HG03196 (cell line): Measurements from ENCODE around the gene CRTC2.
A peak's percentile ranks its signal among the peaks of the same experiment; 100 is the strongest.

Experiments used
- ATAC-seq: cut with Tn5 transposase; IDR thresholded peaks from one replicate; pipeline ENCODE4 v1.9.1; 2021; ENCODE audit not compliant: unreplicated experiment

Gene CRTC2

DNA sequence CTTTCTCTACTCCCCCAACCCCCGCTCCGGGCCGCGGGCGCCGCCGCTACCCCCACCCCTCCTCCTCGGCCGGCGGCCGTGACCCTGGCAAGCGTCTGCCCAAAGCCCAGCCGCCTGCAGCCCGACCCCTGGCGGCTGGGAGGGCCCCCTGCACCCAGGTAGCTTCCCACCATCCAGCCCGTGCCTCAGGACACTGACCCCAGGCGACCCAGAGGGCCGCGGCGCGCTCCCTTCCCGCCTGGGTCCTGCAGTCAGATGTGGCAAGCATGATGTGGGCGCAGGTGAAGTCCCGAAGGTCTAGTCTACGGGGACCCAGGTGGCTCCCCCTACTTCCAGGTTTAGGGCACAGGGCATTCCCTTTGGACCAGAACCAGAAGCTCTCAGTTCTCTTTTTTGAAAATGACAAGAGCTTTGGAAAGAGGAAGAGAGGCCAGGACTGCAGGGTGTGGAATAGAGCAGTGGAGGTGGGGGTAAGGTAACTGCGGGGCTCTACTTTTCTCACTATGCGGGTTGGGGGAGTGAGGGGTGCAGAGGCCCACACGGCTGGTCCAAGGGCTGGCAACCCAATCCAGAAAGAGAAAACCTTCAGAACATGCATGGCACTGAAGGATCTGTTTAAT is 11.7 kb downstream of the CRTC2 start, which contains the start of gene DENND4B:
Gene DENND4B (minus strand): TSS at position 97 of the 620 bp plus-strand sequence. CDS start 2,344 bp downstream, outside the sequence.
- peak; percentile 58 for ATAC-seq

DNA sequence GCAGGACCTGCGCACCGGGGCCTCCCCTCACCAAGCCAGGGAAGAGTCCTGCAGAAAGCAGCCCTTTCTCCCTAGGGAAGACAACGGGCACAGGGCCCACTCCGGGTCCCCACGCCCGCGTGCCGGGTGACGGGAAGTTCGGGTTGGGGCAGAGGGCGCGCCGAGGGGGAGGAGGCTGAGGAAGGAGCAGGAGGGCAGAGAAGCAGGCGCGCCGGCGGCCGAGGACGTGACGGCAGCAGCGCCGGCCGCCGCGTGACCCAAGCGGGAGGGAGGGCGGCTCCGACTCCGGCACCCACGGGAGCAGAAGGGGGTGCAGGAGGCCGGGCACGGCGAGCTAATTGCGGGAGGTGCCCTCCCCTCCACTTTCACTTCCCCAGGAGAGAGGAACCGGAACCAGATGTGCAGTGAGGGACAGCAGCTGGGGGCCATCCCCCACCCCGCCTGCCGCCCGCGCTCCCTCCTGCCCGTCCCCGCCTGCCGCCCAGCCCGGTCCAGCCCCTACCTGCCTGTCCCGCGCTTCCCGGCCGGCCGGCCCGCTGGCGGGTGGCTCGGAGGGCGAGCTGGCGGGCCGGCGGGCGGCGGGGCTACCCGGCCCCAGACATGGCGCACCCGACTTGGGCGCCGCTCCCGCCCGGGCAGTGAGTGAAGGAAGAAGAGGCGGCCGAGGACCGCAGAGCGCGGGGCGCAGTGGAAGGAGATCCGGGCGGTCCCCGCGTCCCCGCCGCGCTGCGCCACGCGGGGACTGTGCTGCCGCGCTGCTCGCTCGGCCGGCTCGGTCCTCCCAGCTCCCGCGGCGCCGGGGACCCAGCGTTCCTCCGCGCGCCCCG is 12.4 kb downstream of the CRTC2 start:
- ATAC-seq: peak; percentile 60

DNA sequence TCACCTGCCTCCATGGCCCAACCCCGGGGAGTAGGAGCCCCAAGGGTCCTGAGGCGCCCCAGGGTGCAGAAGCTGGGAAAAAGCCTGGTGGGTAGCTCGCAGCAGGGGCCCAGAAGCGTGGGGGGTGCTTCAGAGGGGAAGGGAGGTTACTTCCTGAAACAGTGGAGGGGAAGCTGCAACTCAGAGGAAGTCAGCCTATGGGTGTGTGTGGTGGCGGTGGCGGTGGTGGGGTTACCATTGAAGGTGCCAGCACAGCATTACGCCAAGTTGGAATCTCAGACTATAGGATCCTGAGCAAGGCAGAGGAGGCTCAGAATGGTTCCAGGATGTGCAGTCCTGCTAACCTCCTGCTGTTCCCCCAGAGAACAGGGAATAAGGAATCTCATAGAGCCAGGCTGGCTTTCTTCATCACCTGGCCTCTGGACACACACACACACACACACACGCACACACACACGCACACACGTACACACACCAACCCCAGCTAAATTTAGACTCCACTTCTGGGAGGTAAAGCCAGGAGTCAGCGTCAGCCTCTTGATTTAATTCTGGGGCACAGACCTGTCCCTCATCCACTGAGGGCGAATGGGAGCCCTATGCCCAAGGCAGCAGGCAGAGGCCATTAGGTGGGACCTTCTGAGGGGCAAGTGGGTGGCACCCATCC is 13.1 kb downstream of the CRTC2 start:
- ATAC-seq: peak; percentile 21

DNA sequence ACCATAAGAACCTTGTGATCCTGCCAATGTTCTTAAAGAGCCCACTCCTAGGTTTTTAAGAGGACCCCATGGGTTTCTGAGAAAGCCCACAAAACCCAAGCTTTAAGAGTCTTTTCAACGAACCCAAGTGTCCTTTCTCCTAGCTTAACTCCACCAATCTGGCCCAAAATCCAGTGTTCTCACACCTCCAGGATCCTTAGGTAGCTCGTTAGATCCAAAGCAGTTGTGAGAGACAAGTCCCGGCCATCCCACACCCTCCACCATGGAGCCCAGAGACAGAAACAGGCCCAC is 13.6 kb downstream of the CRTC2 start:
- ATAC-seq: no peak

GRCh38 chr1:153944005-153944826 is 14.2 kb downstream of the CRTC2 start:
- ATAC-seq: no peak

GRCh38 chr1:153942766-153943549 is 15.5 kb downstream of the CRTC2 start:
- ATAC-seq: no peak

DNA sequence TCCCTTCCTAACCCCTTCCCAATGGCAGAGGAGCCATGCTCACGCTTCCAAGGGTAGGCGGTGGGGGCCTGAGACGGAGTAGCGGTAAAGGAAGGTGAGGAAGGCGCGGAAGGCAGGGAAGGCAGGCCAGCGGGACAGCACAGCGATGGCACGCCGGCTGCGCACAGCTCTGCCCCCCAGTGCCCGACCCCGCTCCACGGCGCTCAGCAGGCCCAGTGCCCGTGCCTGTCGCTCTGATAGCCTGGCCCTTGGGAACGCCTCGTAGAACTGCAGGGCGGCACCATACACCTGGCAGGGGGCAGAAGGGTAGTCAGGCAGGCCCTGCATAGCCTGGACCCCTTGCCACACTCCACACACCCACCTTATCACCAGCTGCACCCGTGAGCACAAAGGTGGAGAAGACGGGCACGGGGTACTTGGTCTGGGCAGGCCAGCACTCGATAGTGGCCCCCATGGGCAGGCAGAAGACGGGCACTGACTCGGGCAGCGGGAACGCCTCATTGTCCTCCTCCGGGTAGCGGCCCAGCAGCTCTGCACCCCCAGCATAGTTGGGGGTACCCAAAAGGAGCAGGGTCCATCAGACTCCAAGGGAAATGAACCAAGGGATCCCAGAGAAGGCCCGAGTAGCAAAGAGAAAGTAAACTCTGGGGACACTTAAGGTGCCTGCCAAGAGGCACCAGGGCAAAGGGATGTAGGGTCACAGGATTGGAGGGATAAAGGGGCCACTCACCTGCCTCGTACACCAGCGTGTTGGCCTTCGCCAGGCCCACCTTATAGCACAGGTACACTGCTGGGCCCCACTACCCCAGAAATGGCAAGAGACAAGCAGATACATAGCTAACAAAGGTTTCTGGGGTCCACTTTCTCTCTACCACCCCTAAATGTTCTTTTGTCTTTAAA is 16.3 kb downstream of the CRTC2 start:
- ATAC-seq: no peak

DNA sequence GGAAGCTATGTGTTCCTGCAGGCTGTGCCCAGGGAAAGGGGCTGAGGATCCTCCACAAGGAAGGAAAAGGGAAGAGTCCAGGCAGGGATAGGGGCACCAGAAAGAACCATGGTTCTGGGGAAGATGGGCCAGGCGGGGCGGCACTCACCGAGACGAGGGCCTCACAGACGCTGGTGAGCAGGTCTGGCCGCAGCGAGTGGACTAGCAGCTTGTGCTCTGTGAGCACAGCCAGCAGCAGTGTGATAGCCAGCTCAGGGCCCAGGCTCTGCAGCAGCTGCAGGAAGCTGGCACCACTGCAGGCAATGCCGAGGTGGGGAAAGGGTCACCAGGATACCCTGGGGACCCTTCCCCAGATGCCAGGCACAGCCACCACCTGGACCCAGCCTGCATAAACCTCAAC is 17.7 kb downstream of the CRTC2 start:
- ATAC-seq: no peak

DNA sequence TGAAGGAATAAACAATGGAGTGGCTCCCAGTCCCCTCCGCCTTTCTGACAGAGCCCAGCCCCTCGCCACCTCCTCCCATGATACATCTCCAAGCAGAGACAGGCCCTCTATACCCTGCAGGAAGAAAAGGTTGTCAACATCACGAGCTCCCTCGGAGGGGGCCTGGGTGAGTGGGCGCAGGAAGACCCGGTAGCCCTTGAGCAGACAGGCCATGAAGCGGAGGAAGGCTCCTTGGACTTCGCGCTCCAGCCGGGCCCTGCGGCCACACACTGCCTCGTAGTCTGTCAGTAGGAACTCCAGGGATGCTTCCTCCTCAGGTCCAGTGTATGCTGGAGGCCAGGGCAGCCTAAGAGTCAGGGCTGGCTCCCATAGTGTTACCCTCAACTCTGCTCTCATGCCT is 18.9 kb downstream of the CRTC2 start:
- ATAC-seq: no peak

DNA sequence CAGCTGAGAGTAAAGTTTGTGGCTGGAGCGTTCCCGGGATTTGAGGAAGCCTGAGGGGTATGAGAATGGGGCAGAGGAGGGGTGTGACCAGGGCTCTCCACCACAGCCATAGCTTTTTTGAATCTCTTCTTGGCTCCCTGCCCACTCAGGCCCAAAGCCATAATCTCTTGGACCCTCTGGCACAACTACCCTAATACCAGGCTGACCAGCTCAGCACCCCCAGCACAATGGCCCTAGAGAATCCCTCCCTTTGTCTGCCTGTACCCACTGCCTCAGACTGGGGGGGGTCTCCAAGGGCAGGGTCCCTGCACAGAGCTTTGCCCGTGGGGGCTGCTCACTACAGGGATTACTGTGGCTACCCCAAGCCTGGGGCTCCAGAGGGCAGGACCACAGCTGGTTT is 19.4 kb downstream of the CRTC2 start:
- ATAC-seq: no peak

DNA sequence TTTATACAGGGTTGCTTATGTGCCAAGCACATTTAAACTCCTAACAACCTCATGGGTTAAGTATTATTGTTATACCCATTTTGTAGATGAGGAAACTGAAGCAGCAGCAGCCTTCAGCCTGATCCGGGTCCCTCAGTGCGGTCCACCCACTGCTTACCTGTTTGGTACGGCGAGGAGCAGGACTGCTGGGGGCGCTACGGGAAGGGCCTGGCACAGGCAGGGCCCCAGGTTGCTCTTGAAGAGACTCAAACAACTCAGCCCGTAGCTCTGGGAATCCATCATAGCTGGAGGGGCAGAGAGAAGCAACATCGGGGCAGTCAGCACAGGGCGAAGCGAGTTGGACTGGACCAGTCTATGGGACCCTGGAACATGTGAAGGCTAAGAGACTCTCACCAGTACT is 21.1 kb downstream of the CRTC2 start:
- ATAC-seq: no peak

DNA sequence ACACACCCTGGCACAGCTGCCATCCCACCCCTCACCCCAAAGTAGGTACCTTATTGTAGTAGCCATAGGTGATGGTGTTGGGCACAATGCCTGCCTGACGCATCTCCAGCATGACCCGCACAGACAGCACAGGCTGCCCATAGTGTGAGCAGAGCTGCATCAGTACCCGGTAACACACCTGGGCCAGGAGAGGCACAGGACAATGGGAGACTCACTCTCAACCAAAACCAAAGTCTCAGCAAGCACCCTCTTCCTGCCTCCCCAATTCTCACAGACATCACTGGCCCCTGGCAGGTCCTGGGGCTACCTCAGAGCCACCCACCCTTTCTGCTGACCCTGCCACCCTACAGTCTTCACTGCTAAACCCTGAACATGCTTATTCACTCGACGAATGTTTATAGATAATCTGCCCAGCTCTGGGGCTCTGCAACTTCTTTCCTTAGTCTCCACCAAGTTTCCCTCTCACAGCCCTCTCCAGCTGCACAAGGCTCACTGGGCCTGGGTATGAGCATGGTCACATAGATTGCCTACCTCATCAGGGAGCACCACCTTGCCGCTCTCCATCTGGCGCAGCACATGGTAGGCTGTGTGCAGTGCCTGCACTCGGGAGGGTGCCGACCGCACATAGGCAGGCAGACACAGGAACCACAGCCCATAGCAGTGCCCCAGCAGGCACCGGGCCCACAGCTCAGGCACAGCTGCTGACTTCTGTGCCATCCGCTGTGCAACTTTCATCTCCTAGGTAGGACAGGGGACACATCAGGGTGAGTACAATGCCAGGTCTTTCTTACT is 22.2 kb downstream of the CRTC2 start:
- ATAC-seq: no peak

- ATAC-seq: no peak
These were observed 23.7 kb downstream of the CRTC2 start for GRCh38 chr1:153934746-153935145.

DNA sequence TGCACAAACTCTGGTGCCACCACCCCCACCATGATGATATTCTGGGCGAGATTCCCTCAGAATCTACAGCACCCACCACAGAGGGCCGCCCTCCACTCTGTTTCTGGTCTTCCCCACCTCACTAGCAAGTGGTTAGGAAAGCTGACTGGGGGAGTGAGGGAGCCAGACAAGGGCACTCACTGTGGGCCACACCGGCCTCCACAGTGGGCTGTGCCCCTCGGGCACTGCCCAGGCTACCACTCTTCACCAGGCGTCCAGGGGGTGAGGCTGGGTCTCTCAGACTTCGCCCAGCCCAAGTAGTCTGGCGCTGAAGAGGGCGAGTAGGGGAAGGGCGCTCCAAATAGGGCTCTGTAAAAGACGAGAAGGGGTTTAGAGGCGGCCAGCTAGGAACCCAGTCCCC is 24.5 kb downstream of the CRTC2 start:
- ATAC-seq: no peak

DNA sequence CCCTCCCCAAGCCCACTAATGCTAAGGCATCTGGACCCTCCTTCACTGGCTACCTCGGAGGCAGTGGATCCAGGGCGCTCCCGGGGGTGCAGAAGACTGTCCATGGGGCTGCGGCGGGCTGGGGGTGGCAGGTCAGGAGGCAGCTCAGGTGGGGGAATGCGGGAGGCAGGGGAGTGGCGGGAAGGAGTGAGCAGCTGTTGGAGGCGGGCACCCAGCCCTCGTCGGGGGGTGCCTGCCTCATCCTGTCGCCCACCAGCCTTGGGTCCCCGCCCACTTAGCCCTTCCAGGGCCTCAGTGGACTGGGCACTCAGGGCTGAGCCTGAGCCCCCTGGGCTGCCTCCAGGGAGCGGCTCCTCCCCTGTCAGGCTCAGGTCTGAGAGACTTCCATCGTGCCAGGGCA is 25.0 kb downstream of the CRTC2 start:
- ATAC-seq: no peak

GRCh38 chr1:153932156-153933131 is 26.0 kb downstream of the CRTC2 start:
- ATAC-seq: no peak
